ENCODE results near the gene SLC16A9.

SLC16A9 gene

GRCh38 chr10:59709395-59710125 is at the start of gene SLC16A9:
Gene SLC16A9, minus strand, starts transcription at chr10:59709850. Its CDS starts 25,559 bp downstream, at chr10:59684291.
- Histone ChIP-seq H4K20me1 (ENCODE audit: insufficient read depth) (no peaks in the 10 kb centered on the region), H3K4me2 (peak within 1 kb of the TSS; percentile 97), H3K9ac (peak within 1 kb of the TSS; percentile 86), H3K27ac (peak within 1 kb of the TSS; percentile 35; the same call in 1 of the 2 replicates), H3K4me3 (IDR thresholded peaks at IDR 0.05; ENCODE audit: insufficient read depth, low read depth, low read length) (peak within 1 kb of the TSS; percentile 2), H2AFZ (ENCODE audit: low read depth) (peak within 1 kb of the TSS; percentile 79), H3K27me3 (ENCODE audit: insufficient read depth, low read depth) (no peaks in the 10 kb centered on the region), H3K36me3 (ENCODE audit: insufficient read depth) (no peaks in the 10 kb centered on the region), H3K79me2 (ENCODE audit: insufficient read depth, low read depth) (no peaks in the 10 kb centered on the region), H3K4me1 (ENCODE audit: low read depth, poor library complexity, severe bottlenecking) (peaks cover 18% of the 10 kb centered on the region)
- TF ChIP-seq CTCF (conservative IDR thresholded peaks at IDR 0.05; ENCODE audit: low read depth, low read length): no peak

DNA sequence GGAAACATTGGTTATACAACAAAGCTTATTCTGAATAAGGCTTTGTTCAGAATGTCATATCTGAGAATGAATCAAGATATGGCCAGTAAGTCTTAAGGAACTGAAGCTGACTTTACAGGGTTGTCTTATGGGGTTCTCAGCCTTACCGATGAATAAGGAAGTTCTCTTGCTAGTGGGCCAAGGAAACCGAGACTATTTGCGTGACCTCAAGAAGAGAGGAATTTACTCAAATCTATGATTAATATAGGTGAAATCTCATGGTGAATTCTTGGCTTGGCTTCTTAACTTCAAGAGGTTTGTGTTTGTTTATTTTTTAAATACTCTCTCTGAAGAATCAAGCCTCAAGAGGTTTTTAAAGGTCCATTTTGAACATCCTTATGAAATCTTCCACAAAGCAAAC is 48.3 kb upstream of the SLC16A9 start:
- Histone ChIP-seq H4K20me1 (ENCODE audit: insufficient read depth) (no peaks in the 10 kb centered on the region), H3K4me1 (ENCODE audit: low read depth, poor library complexity, severe bottlenecking) (no peaks in the 10 kb centered on the region), H3K4me2 (no peak overlapping the region), H3K9ac (no peak overlapping the region), H2AFZ (ENCODE audit: low read depth) (no peak overlapping the region), H3K4me3 (IDR thresholded peaks at IDR 0.05; ENCODE audit: insufficient read depth, low read depth, low read length) (no peak overlapping the region), H3K27ac (no peak overlapping the region), H3K27me3 (ENCODE audit: insufficient read depth, low read depth) (no peaks in the 10 kb centered on the region), H3K79me2 (ENCODE audit: insufficient read depth, low read depth) (no peaks in the 10 kb centered on the region), H3K36me3 (ENCODE audit: insufficient read depth) (no peaks in the 10 kb centered on the region)
- no peak for TF ChIP-seq CTCF (conservative IDR thresholded peaks at IDR 0.05; ENCODE audit: low read depth, low read length)

DNA sequence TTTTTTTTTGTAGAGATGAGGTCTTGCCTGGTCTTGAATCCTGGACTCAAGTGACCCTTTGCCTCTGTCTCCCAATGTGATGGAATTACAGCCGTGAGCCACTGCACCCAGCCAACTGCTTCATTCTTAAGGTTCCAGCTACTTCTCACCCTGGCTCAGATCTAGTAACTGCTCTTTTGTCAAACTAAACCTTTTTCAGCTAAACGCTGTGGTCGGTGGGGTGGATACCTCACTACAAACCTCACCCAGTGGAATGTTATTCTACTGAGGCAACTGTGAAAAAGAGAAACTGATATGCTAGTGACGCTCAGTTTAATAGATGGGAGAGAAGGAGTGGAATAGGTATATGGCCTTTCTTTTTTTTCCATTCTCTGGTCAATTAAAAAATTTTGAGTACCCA is 45.3 kb upstream of the SLC16A9 start:
- Histone ChIP-seq H2AFZ (ENCODE audit: low read depth) (no peak overlapping the region), H3K4me1 (ENCODE audit: low read depth, poor library complexity, severe bottlenecking) (no peaks in the 10 kb centered on the region), H3K79me2 (ENCODE audit: insufficient read depth, low read depth) (no peaks in the 10 kb centered on the region), H4K20me1 (ENCODE audit: insufficient read depth) (no peaks in the 10 kb centered on the region), H3K27me3 (ENCODE audit: insufficient read depth, low read depth) (no peaks in the 10 kb centered on the region), H3K4me3 (IDR thresholded peaks at IDR 0.05; ENCODE audit: insufficient read depth, low read depth, low read length) (no peak overlapping the region), H3K36me3 (ENCODE audit: insufficient read depth) (no peaks in the 10 kb centered on the region), H3K9ac (no peak overlapping the region), H3K4me2 (no peak overlapping the region), H3K27ac (no peak overlapping the region)
- no peak for TF ChIP-seq CTCF (conservative IDR thresholded peaks at IDR 0.05; ENCODE audit: low read depth, low read length)

DNA sequence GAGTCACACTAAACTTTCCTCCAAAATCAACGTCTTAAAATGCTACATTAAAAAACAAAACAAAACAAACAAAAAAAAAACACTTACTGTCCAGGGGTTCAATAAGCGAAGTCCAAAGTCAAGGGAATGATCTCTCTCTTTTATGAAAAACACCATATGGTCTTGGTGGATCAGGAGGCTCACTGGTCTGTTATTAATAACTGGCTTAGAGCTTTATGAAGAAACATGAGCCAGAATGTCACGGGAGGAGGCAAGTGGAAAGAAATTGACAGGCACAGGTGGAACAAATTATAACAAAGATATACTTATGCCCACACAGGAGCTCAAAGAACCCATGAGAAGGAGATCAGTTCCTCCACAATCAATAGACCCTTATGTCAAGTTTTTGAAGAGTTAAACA is 43.6 kb upstream of the SLC16A9 start, which contains the start of gene MRLN:
TSS of gene MRLN (minus strand) at position 189 of the 400 bp plus-strand sequence.
- Histone ChIP-seq H3K4me1 (ENCODE audit: low read depth, poor library complexity, severe bottlenecking) (no peaks in the 10 kb centered on the region), H3K79me2 (ENCODE audit: insufficient read depth, low read depth) (no peaks in the 10 kb centered on the region), H2AFZ (ENCODE audit: low read depth) (no peak within 1 kb of the TSS), H3K36me3 (ENCODE audit: insufficient read depth) (no peaks in the 10 kb centered on the region), H3K27me3 (ENCODE audit: insufficient read depth, low read depth) (no peaks in the 10 kb centered on the region), H3K4me2 (no peak within 1 kb of the TSS), H3K9ac (no peak within 1 kb of the TSS), H4K20me1 (ENCODE audit: insufficient read depth) (no peaks in the 10 kb centered on the region), H3K4me3 (IDR thresholded peaks at IDR 0.05; ENCODE audit: insufficient read depth, low read depth, low read length) (no peak within 1 kb of the TSS), H3K27ac (no peak within 1 kb of the TSS)
- TF ChIP-seq CTCF (conservative IDR thresholded peaks at IDR 0.05; ENCODE audit: low read depth, low read length): no peak

All from KMS-11 (cell line).